ENCODE results near the gene FAM89A. TPM values are rescaled to one million over a fixed set of nuclear protein-coding genes. Genes with fewer than 3 reads are reported as not detected.
A peak's percentile ranks its signal among the peaks of the same experiment; 100 is the strongest.

Gene FAM89A
- 10.9 and 15.3 TPM in 2 replicates for total RNA-seq

DNA sequence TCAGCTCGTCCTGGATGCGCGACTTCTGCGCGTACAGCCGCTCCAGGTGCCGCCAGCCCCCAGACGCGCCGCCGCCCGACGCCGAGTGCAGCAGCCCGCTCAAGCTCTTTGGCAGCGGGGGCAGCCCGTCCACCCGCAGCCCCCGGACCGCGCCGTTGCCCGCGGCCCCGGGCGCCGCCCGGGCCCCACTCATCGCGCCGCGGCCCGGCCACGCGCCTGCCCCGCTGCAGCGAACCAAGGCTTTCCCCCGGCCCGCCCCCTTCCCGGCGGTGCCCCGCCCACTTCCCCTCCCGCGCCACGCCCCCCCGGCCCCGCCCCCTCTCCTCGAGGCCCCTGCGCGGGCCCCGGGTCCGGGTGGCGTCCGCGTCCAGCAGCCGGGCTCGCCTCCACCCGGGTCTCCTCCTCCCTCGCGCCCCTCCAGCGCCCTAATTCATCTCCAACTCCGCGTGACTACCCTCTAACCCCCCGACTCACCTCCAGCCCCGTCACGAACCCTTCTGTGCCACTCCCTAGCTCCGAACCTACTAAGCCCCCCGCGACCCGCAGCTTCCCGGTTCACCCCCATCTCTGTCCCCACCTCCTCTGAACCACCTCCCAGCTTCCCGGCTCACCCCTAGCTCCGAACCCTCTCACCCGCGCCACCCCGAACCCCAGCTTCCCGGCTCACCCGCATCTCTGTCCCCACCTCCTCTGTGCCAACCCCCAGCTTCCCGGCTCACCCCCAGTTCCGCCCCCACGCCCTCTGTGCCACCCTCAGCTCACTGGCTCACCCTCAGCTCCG, at the start of gene FAM89A:
Gene FAM89A (minus strand): TSS at position 236 of the 781 bp plus-strand sequence. CDS start 43 bp downstream, at position 193.
- no peak for TF ChIP-seq CTCF (IDR thresholded peaks at IDR 0.05; ENCODE audit: extremely low read depth, low read depth, low read length)
- no peaks in the 10 kb centered on the region for H4K20me1 ChIP-seq (ENCODE audit: insufficient read depth, low read length)
- DNase-seq (ENCODE audit: insufficient read length, low spot score, missing footprints), result peak; percentile 96
- peaks cover 12% of the 10 kb centered on the region for H3K27me3 ChIP-seq (ENCODE audit: insufficient read depth, low read length)
- H3K4me2 ChIP-seq (ENCODE audit: insufficient read depth, low read length), result peak within 1 kb of the TSS; percentile 79
- H3K4me3 ChIP-seq (ENCODE audit: insufficient read depth, low read length), result peak within 1 kb of the TSS; percentile 77
- no peak within 1 kb of the TSS for H3K27ac ChIP-seq (ENCODE audit: low read depth, low read length)
- H3K79me2 ChIP-seq (ENCODE audit: insufficient read depth, low read length), result no peaks in the 10 kb centered on the region
- H3K4me1 ChIP-seq (ENCODE audit: insufficient read depth, low read length), result peaks cover 6% of the 10 kb centered on the region
- H3K36me3 ChIP-seq (ENCODE audit: insufficient read depth, low read length), result no peaks in the 10 kb centered on the region
- peak within 1 kb of the TSS; percentile 59 for H2AFZ ChIP-seq (ENCODE audit: low read length)
- H3K9me3 ChIP-seq (ENCODE audit: low read depth, low read length), result no peaks in the 10 kb centered on the region

DNA sequence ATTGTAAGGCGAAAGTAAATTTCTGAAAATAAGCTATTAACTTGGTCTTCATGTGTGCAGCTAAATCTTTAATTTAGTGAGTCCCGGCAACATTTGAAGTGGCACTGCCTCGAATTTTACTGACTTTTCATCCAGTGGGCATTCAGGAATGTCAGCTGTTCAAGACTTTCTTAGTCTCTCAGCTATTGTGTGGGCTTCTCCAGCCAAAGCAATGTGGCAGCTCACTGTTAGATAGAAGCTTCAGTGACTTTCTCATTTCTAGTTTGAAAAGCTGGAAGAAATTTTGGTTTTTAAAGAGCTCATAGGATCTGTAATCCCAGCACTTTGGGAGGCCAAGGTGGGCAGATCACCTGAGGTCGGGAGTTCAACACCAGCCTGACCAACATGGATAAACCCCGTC, 44.3 kb upstream of the FAM89A start:
- H3K9me3 ChIP-seq (ENCODE audit: low read depth, low read length), result no peaks in the 10 kb centered on the region
- no peak overlapping the region for H3K27ac ChIP-seq (ENCODE audit: low read depth, low read length)

DNA sequence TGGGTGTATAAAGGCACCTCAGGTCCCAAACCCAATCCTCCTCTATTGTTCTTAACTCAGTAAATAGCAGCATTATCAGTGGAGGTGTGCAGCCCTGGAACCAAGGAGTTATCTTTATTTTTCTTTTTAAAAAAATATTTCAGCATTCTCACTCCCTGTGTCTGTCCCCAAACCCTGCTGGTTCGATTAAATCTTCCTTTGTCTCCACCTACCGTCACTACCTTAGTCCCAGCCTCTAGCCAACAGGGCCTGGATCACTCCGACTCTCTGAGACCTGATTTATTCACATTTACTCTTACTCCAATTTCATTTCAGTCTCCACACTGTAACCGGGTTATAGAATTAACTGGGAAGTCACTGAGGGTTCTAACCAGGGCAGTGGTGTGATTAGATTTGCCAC, 39.1 kb upstream of the FAM89A start:
- no peaks in the 10 kb centered on the region for H3K36me3 ChIP-seq (ENCODE audit: insufficient read depth, low read length)
- DNase-seq (ENCODE audit: insufficient read length, low spot score, missing footprints), result no peak
- H3K9me3 ChIP-seq (ENCODE audit: low read depth, low read length), result no peaks in the 10 kb centered on the region
- no peaks in the 10 kb centered on the region for H4K20me1 ChIP-seq (ENCODE audit: insufficient read depth, low read length)
- no peak overlapping the region for H3K4me3 ChIP-seq (ENCODE audit: insufficient read depth, low read length)
- no peak overlapping the region for H2AFZ ChIP-seq (ENCODE audit: low read length)
- H3K4me2 ChIP-seq (ENCODE audit: insufficient read depth, low read length), result no peak overlapping the region
- no peaks in the 10 kb centered on the region for H3K27me3 ChIP-seq (ENCODE audit: insufficient read depth, low read length)
- H3K4me1 ChIP-seq (ENCODE audit: insufficient read depth, low read length), result no peaks in the 10 kb centered on the region
- no peak for TF ChIP-seq CTCF (IDR thresholded peaks at IDR 0.05; ENCODE audit: extremely low read depth, low read depth, low read length)
- H3K79me2 ChIP-seq (ENCODE audit: insufficient read depth, low read length), result no peaks in the 10 kb centered on the region
- no peak overlapping the region for H3K27ac ChIP-seq (ENCODE audit: low read depth, low read length)

More for the DNA sequence above, 44.3 kb upstream of the FAM89A start:
- H3K4me1 ChIP-seq (ENCODE audit: insufficient read depth, low read length), result no peaks in the 10 kb centered on the region
- DNase-seq (ENCODE audit: insufficient read length, low spot score, missing footprints), result no peak
- TF ChIP-seq CTCF (IDR thresholded peaks at IDR 0.05; ENCODE audit: extremely low read depth, low read depth, low read length), result no peak
- H4K20me1 ChIP-seq (ENCODE audit: insufficient read depth, low read length), result no peaks in the 10 kb centered on the region
- H2AFZ ChIP-seq (ENCODE audit: low read length), result no peak overlapping the region
- no peak overlapping the region for H3K4me3 ChIP-seq (ENCODE audit: insufficient read depth, low read length)
- H3K4me2 ChIP-seq (ENCODE audit: insufficient read depth, low read length), result no peak overlapping the region
- no peaks in the 10 kb centered on the region for H3K36me3 ChIP-seq (ENCODE audit: insufficient read depth, low read length)
- H3K27me3 ChIP-seq (ENCODE audit: insufficient read depth, low read length), result no peaks in the 10 kb centered on the region
- H3K79me2 ChIP-seq (ENCODE audit: insufficient read depth, low read length), result no peaks in the 10 kb centered on the region

DNA sequence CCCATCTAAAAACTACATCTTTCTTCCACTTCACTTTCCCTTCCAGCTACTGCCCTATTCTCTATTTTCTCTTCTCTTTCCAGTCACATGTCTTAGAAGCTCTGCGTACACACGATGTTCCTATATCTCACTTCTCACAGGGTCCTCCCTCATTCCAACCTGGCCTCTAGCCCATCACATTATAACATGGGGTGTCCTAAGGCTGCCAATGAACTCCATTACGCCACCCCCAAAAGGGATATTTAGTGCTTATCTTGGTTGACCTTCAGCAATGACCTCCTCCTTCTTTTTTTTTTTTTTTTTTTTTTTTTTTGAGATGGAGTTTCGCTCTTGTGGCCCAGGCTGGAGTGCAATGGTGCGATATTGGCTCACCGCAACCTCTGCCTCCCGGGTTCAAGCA, 38.2 kb upstream of the FAM89A start:
- H3K4me2 ChIP-seq (ENCODE audit: insufficient read depth, low read length), result no peak overlapping the region
- no peak overlapping the region for H3K27ac ChIP-seq (ENCODE audit: low read depth, low read length)
- no peaks in the 10 kb centered on the region for H3K36me3 ChIP-seq (ENCODE audit: insufficient read depth, low read length)
- no peaks in the 10 kb centered on the region for H3K27me3 ChIP-seq (ENCODE audit: insufficient read depth, low read length)
- no peaks in the 10 kb centered on the region for H3K79me2 ChIP-seq (ENCODE audit: insufficient read depth, low read length)
- H2AFZ ChIP-seq (ENCODE audit: low read length), result no peak overlapping the region
- no peak for DNase-seq (ENCODE audit: insufficient read length, low spot score, missing footprints)
- H3K4me3 ChIP-seq (ENCODE audit: insufficient read depth, low read length), result no peak overlapping the region
- H3K9me3 ChIP-seq (ENCODE audit: low read depth, low read length), result no peaks in the 10 kb centered on the region
- no peaks in the 10 kb centered on the region for H3K4me1 ChIP-seq (ENCODE audit: insufficient read depth, low read length)
- TF ChIP-seq CTCF (IDR thresholded peaks at IDR 0.05; ENCODE audit: extremely low read depth, low read depth, low read length), result no peak
- H4K20me1 ChIP-seq (ENCODE audit: insufficient read depth, low read length), result no peaks in the 10 kb centered on the region
